A673 (cell line): Measurements from ENCODE around the gene NR4A3.

Source experiments
- EZH2 ChIP-seq: fragments of 200-600 bp; sonication (generic); IDR thresholded peaks from 2 replicates; pipeline ENCODE4 v1.6.1; 2017; ENCODE audit warnings: borderline replicate concordance, low read depth, mild to moderate bottlenecking, mixed read lengths, antibody characterized with exemption, low read length; ENCODE audit not compliant: poor library complexity, severe bottlenecking
- TF ChIP-seq, protein P1 (sequence below): fragments of 300-800, 200-600 bp; sonication (generic); conservative IDR thresholded peaks from 2 replicates; pipeline ENCODE4 v1.5.1; 2017; ENCODE audit warnings: low read depth, mild to moderate bottlenecking, antibody characterized with exemption, low read length, moderate library complexity, mixed read lengths

- TF ChIP-seq, protein P1, sequence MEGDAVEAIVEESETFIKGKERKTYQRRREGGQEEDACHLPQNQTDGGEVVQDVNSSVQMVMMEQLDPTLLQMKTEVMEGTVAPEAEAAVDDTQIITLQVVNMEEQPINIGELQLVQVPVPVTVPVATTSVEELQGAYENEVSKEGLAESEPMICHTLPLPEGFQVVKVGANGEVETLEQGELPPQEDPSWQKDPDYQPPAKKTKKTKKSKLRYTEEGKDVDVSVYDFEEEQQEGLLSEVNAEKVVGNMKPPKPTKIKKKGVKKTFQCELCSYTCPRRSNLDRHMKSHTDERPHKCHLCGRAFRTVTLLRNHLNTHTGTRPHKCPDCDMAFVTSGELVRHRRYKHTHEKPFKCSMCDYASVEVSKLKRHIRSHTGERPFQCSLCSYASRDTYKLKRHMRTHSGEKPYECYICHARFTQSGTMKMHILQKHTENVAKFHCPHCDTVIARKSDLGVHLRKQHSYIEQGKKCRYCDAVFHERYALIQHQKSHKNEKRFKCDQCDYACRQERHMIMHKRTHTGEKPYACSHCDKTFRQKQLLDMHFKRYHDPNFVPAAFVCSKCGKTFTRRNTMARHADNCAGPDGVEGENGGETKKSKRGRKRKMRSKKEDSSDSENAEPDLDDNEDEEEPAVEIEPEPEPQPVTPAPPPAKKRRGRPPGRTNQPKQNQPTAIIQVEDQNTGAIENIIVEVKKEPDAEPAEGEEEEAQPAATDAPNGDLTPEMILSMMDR = no peak
- no peak for TF ChIP-seq EZH2
Measured at GRCh38 chr9:99870126-99870525, 48.4 kb downstream of the NR4A3 start.
